Left renal cortex interstitium (tissue), 4 donors: ENCODE data around the gene HDAC1. TPM values are rescaled to one million over a fixed set of nuclear protein-coding genes. Genes with fewer than 3 reads are reported as not detected.

ENCODE experiments used
- DNase-seq, 4 donors: peaks; one replicate each; pipeline ENCODE4 v3.0.0-alpha.2; 2013; ENCODE audit warnings: low read depth in 4 of 4, low spot score in 2 of 4, missing footprints in 1 of 4
- polyA plus RNA-seq, 4 donors: library from polyadenylated mRNA; unstranded; fragments of 120-200 nt; gene quantifications; one replicate each; pipeline ENCODE4 v1.2.1, GENCODE V29; 2013; ENCODE audit not compliant: insufficient read length in 4 of 4

Gene HDAC1
- polyA plus RNA-seq, 4 donors, result 159 to 219 (median 180) TPM

- DNase-seq, result no peak
Measured at GRCh38 chr1:32321712-32322291, 29.9 kb downstream of the HDAC1 start.

GRCh38 chr1:32327204-32327603 lies 35.3 kb downstream of the HDAC1 start:
- DNase-seq, result no peak

- DNase-seq, result no peak
Measured at GRCh38 chr1:32329931-32330466, 38.1 kb downstream of the HDAC1 start.

- DNase-seq, result no peak
Measured at GRCh38 chr1:32330558-32331151, 38.8 kb downstream of the HDAC1 start.

- DNase-seq, result no peak
Measured at GRCh38 chr1:32331549-32331948, 39.7 kb downstream of the HDAC1 start.

DNA sequence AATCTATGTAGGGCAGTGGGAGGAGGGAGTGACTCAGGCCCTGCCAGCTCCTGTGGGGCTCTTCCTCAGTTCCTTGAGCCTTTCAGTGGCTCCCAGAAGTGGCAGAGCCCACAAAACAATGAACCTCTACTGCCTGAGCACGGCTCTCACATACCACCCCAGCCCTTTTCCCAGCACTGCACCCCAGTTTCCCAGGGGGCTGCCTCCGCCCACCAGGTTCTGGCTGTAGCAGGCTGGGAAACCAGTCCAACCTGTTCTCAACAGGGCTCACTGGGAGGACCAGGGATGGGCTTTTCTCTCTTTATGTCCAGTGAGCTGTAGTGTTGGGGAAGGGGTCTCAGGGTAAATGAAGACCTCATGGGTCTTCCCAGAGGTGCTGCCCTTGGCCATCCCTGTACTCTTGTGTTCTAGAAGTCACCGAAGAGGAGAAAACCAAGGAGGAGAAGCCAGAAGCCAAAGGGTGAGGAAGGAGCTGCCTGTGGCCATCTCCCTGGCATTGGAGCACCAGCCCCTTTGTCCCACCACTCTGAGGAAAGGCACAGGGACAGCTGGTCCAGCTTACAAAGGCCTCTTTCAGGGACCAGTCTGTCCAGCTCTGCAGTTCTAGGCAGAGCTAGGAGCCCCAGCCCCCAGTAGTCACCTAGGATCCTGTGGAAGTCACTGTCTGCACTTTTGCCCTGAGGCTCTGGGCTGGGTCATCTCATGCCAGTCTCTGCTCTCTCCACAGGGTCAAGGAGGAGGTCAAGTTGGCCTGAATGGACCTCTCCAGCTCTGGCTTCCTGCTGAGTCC lies 40.6 kb downstream of the HDAC1 start:
- no peak for DNase-seq

- DNase-seq, result no peak
Measured at GRCh38 chr1:32333251-32333963, 41.5 kb downstream of the HDAC1 start.

GRCh38 chr1:32334274-32334861 lies 42.5 kb downstream of the HDAC1 start:
- no peak for DNase-seq

DNA sequence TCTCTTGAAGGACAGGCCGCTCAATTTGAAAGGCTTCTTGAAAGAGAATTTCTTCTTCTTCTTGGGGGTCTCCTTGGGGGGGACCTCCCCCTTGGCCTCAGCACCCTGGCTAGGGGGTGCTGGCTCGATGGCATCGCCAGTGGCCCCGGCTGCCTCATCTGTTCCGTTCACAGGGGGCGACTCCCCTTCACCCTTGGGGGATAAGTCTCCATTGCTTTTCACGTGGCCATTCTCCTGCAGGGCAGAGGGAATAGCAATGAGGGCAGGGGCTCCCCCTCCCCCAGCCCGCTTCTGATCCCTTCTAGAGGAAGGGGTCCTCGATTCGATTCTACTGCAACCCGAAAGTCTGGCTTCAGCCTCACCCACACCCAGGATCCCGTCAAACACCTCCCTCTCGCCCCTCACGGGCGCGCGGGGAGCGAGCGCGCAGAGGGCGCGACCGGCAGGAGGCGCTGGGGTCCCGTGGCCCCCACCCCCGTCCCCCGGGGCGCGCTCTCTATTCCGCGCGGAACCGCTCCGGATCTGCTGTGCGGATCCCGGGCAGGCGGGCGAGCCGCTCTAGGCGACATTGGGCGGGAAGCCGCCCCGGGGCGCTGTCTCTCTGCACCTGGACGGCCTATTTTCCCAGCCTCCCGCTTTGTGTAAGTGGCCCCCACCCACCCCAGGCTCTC lies 43.1 kb downstream of the HDAC1 start:
- DNase-seq, result no peak

DNA sequence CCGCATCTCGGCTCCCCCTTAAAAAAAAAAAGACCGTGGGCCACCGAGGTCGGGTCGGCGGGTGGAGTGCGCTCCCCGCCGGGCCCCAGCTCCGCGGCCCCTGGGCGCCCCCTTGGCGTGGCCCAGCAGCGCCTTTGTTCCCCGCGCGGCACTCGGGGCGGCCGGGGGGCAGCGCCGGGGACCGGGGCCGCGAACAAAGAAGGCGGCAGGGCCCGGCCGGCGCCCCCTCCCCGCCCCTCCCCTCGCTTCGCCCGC lies 43.6 kb downstream of the HDAC1 start:
- no peak for DNase-seq

- peak in 3 of 4 donors; percentile 57 to 78 (median 67) for DNase-seq
Measured at GRCh38 chr1:32335790-32336590, 44.1 kb downstream of the HDAC1 start, which contains the start of gene MARCKSL1. TSS of gene MARCKSL1 (minus strand) at chr1:32336233. CDS start at chr1:32336033, 200 bp downstream.

DNA sequence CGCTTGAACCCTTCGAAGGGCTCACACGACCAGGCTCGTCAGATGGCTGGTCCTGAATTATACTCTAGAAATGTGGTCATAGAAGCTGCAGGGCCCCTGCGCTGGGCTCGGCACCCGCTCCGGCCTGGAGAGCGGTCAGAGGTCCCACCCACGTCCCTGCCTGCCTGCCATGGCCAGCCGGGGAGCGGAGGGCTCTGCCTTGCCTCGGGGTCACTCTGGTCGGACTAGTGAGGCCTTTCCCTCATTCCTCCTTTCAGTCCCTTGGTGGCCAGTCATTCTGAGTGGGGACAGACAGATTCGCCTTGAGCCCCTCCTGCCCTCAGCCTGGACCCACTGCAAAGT lies 44.7 kb downstream of the HDAC1 start:
- DNase-seq, result no peak

- DNase-seq, result no peak
Measured at GRCh38 chr1:32336963-32337675, 45.2 kb downstream of the HDAC1 start.

GRCh38 chr1:32337855-32338636 lies 46.2 kb downstream of the HDAC1 start:
- DNase-seq, result no peak

GRCh38 chr1:32338637-32339145 lies 46.8 kb downstream of the HDAC1 start:
- DNase-seq, result no peak

GRCh38 chr1:32339363-32339978 lies 47.6 kb downstream of the HDAC1 start:
- no peak for DNase-seq

DNA sequence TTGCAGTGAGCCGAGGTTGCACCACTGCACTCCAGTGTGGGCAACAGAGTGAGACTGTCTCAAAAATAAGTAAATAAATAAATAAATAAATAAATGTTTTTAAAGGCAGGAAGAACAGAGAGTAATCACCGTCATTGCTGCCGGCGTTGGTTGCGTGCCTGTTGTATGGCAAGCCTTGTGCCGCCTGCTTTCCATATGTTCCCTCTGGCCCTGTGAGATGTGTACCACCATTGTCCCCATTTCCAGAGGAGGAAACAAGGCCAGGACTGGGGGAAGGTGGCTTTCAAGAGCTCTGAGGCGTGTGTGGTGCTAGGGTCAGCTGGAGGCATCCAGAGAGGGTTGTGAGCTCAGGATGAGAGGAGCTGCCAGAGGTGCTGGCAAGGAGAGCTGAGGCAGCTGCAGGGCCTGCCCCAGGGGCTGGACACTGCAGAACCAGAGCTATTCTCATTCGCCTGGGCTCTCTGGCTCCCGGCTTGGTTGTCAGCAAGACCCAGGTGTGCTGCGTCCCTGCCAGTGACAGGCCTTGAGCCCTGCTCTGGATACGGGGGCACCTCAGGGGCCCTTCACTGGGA lies 49.4 kb downstream of the HDAC1 start:
- DNase-seq, result no peak
